Activated naive CD8-positive, alpha-beta T cell treated with anti-CD3 and anti-CD28 coated beads for 36 hours (primary cell): ENCODE data around the gene WIPI1. TPM values are rescaled to one million over a fixed set of nuclear protein-coding genes. Genes with fewer than 3 reads are reported as not detected.
A peak's percentile ranks its signal among the peaks of the same experiment; 100 is the strongest.

Experiments
- DNase-seq: peaks from one replicate; pipeline ENCODE4 v3.0.0; 2021
- H3K27ac Mint-ChIP-seq: one replicate; pipeline ENCODE4 v1.8.0; 2022; ENCODE audit warnings: mild to moderate bottlenecking, moderate library complexity, mixed read lengths
- H3K27me3 Mint-ChIP-seq: one replicate; pipeline ENCODE4 v1.8.0; 2022; ENCODE audit warnings: mild to moderate bottlenecking, mixed read lengths
- H3K36me3 Mint-ChIP-seq: one replicate; pipeline ENCODE4 v1.8.0; 2021; ENCODE audit warnings: mild to moderate bottlenecking, mixed read lengths
- H3K4me1 Mint-ChIP-seq: one replicate; pipeline ENCODE4 v1.8.0; 2021; ENCODE audit warnings: mixed read lengths
- H3K4me3 Mint-ChIP-seq: one replicate; pipeline ENCODE4 v1.8.0; 2022; ENCODE audit warnings: mild to moderate bottlenecking, moderate library complexity, mixed read lengths
- H3K9me3 Mint-ChIP-seq: one replicate; pipeline ENCODE4 v1.8.0; 2022; ENCODE audit warnings: mixed read lengths
- total RNA-seq, 2 experiments: library from RNA; stranded (reverse); gene quantifications; one replicate each; pipeline ENCODE4 v1.2.3, GENCODE V29; 2021

The WIPI1 gene
- total RNA-seq, 2 experiments from 2014 or later = 8.7 to 8.9 TPM

DNA sequence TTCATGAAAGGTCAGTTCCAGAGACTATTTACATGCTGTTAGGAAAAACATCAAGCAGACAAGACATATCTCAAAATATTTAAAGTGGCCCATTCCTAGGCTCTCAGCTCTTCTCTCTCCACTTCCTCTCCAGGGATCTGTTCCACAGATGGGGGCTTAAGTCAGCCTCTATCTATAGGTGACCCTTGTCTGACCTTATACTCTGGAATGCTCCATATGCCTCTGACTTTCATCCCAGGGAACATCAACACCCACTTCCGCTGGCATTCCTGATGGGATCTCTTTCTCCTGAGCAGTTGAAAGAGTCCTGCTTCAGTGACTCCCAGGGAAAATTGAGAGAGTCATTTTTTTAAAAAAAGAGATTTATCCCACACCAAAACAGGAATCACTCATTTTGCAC lies 11.5 kb upstream of the WIPI1 start:
- Mint-ChIP-seq H3K27me3 (peaks cover 6% of the 10 kb centered on the region), H3K9me3 (no peaks in the 10 kb centered on the region), H3K4me3 (no peak overlapping the region), H3K27ac (no peak overlapping the region), H3K4me1 (peaks cover 3% of the 10 kb centered on the region), H3K36me3 (no peaks in the 10 kb centered on the region)
- no peak for DNase-seq

DNA sequence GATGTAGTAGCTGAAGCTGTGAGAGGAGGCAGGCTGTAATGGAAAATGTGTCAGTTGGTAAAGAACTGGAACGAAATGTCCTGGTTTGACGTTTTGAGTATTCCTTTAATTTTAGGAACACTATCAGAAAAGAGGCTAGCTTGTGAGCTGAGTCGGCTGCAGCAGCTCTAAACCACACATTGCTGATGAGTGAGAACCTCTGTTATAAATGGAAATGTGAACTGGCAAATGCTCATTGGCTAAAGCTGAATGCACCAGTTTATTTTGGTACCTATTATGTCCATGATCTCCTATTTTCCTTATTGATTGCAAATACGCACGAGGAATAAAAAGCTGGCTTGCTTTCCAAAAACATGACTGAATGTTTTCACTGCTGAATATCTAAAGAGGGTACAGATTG lies 11.0 kb upstream of the WIPI1 start:
- Mint-ChIP-seq H3K36me3 (no peaks in the 10 kb centered on the region), H3K27me3 (peaks cover 6% of the 10 kb centered on the region), H3K4me3 (no peak overlapping the region), H3K4me1 (peaks cover 5% of the 10 kb centered on the region), H3K9me3 (no peaks in the 10 kb centered on the region), H3K27ac (no peak overlapping the region)
- no peak for DNase-seq

DNA sequence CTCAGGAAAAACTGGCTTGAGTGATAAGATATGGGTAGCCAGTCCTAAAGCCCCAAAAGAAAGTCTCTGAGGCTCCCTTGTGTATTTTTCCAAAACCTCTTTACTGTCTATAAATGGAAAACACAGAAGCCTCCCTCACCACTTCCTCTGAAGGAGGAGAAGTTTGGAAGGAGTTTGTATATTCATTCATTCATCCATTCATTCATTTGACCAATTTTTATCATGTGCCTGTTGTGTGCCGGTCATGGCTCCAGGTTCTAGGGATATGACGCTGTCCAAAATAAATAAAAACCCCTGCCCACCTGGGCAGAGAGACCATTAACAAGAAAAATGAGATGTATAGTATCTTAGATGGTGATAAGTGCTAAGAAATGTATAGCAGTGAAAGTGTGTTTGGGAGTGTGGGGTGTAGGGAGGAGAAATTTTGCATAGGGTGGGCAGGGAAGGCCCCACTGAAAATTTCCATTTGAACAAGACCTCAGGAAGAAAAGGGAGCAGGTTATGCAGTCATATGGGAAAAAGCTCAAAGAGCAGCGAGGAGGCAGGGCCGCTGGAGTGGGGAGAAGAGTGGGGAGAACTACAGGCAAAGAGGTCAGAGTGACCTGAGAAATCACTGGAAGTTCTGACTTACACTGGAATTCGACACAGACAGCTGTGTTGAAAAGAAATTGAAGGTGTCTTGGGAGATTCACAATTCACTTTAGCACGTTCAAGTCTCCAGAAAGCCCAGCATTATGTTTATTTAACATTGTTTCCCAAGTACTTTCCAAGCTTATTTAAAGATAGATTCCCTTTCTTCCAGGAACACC lies 6.1 kb upstream of the WIPI1 start:
- peaks cover 43% of the 10 kb centered on the region for H3K4me1 Mint-ChIP-seq
- H3K27ac Mint-ChIP-seq = no peak overlapping the region
- no peaks in the 10 kb centered on the region for H3K9me3 Mint-ChIP-seq
- H3K27me3 Mint-ChIP-seq = no peaks in the 10 kb centered on the region
- H3K36me3 Mint-ChIP-seq = no peaks in the 10 kb centered on the region
- DNase-seq = no peak
- no peak overlapping the region for H3K4me3 Mint-ChIP-seq

DNA sequence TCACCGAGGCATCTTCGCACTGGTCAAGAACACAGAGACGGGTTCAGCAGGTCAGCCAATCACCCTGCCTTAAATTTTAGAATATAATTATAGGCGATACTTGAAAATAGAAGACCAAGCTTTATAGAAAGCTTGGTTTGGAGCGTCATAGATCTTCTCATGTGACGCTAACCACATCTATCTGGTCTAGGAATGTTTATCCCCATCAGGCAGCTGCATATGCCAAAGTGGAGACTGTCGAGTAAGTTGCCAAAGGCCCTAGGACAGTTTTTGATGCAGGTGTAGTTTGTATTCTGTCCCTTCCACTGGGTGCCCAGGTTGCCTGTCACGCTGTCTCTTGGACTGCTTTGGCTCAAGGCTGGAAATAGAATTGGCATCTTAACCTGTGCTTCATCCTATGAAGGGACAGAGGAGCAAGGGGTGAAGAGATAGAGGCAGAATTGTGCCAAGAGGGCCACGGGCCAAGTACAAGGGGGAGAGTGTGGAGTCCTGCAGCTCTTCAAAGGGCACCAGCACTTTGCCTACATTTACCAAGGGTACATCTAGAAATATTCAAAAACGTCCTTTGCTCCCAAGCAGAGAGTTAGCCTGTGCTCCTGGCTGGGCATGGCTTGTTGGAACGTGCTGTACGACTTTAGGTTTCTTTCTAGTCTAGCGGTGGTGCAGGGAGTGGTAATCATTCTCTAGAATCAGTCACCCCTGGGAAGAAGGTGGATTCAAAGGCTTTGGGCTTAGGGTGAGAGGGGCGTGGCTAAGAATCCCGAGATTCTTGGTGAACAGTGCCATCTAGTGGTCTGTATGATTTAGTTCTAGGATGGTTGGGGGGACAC lies 5.3 kb upstream of the WIPI1 start:
- H3K4me1 Mint-ChIP-seq = peaks cover 49% of the 10 kb centered on the region
- no peaks in the 10 kb centered on the region for H3K9me3 Mint-ChIP-seq
- peak overlapping the region; percentile 92 for H3K27ac Mint-ChIP-seq
- DNase-seq = peak; percentile 65
- no peak overlapping the region for H3K4me3 Mint-ChIP-seq
- peaks cover 4% of the 10 kb centered on the region for H3K27me3 Mint-ChIP-seq
- no peaks in the 10 kb centered on the region for H3K36me3 Mint-ChIP-seq

DNA sequence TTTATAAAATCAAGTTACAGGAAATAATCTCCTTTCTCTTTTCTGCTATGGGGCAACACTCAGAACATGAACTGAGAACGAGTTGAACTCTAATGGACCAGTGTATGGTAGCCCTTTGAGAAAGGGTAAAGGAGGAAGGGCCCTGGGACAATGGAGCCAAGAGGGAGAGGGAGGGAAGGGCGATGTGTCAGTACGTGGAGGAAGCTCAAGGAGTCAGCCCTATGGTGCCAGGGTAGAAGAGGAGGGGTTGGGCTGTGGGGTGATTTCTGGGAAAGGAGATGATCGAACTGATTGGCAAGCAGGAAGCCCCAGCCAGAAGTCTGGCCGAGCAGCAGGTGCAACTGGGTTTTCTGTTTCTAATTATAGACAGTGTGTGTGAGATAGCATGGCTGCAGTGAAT lies 4.3 kb upstream of the WIPI1 start:
- peak overlapping the region; percentile 47 for H3K4me3 Mint-ChIP-seq
- peaks cover 51% of the 10 kb centered on the region for H3K4me1 Mint-ChIP-seq
- peaks cover 4% of the 10 kb centered on the region for H3K27me3 Mint-ChIP-seq
- peak; percentile 33 for DNase-seq
- no peaks in the 10 kb centered on the region for H3K36me3 Mint-ChIP-seq
- H3K9me3 Mint-ChIP-seq = no peaks in the 10 kb centered on the region
- peak overlapping the region; percentile 92 for H3K27ac Mint-ChIP-seq

DNA sequence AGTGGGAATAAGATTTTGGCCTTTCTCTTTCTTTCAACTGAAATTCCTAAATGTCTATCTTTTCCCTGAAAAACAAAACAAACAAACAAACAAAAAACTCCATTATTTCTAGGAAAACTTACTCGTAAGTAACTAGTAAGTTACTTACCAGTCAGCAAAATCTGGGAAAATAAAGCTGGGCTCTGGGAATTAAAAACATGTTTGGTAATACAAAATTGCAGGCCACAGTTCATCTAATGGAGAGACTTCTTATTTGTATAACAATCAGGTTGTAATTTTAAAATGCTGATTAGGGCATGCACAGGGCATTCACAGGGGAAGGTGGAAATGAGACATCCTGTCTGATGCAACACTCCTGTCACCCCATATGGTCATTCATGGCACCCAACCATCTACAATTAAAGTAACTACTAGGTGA lies 3.8 kb upstream of the WIPI1 start:
- Mint-ChIP-seq H3K4me1 (peaks cover 55% of the 10 kb centered on the region), H3K9me3 (no peaks in the 10 kb centered on the region), H3K27ac (peak overlapping the region; percentile 92), H3K36me3 (no peaks in the 10 kb centered on the region), H3K4me3 (peak overlapping the region; percentile 45), H3K27me3 (peaks cover 8% of the 10 kb centered on the region)
- no peak for DNase-seq

DNA sequence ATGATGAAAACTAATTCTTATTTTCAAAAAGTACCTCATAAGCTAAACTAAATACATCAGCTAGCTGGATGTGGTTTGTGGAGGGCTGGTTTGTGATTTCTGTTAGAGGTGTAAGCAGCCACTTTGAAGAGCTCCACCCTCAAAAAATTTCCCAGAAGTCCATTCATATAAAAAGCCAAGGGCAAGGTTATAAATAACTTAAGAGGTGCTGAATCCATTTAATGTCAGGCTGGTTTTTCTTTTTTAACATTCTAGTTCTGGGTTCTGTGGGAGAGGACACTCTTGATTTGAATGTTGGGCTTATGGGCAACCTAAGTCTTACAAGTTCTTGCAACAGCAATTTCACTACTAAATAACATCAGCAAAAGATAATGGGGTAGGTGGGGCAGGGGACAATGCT lies 3.4 kb upstream of the WIPI1 start:
- peaks cover 12% of the 10 kb centered on the region for H3K27me3 Mint-ChIP-seq
- peaks cover 53% of the 10 kb centered on the region for H3K4me1 Mint-ChIP-seq
- peak overlapping the region; percentile 92 for H3K27ac Mint-ChIP-seq
- no peaks in the 10 kb centered on the region for H3K36me3 Mint-ChIP-seq
- no peak for DNase-seq
- peak overlapping the region; percentile 45 for H3K4me3 Mint-ChIP-seq
- no peaks in the 10 kb centered on the region for H3K9me3 Mint-ChIP-seq

DNA sequence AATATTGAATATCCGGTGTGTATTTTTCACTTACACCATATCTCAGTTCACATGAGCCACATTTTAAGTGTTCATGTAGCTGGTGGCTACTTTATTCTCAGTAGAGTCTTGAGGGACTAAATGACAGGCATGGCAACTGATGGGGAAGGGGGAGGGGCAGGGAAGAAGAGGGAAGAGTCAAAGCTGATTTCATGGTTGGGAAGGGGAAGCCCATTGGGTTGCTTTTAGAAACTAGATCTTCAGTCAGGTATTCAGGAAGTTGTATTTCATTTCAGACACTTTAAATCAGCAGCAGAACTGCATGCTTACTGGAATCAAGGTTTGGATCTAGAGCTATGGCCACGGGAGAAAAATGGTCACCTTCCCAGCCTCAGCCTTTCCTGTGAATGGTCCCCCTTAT lies 2.9 kb upstream of the WIPI1 start:
- Mint-ChIP-seq H3K27ac (peak overlapping the region; percentile 92), H3K4me1 (peaks cover 51% of the 10 kb centered on the region), H3K4me3 (peak overlapping the region; percentile 45), H3K36me3 (no peaks in the 10 kb centered on the region), H3K27me3 (peaks cover 13% of the 10 kb centered on the region), H3K9me3 (no peaks in the 10 kb centered on the region)
- DNase-seq = no peak

DNA sequence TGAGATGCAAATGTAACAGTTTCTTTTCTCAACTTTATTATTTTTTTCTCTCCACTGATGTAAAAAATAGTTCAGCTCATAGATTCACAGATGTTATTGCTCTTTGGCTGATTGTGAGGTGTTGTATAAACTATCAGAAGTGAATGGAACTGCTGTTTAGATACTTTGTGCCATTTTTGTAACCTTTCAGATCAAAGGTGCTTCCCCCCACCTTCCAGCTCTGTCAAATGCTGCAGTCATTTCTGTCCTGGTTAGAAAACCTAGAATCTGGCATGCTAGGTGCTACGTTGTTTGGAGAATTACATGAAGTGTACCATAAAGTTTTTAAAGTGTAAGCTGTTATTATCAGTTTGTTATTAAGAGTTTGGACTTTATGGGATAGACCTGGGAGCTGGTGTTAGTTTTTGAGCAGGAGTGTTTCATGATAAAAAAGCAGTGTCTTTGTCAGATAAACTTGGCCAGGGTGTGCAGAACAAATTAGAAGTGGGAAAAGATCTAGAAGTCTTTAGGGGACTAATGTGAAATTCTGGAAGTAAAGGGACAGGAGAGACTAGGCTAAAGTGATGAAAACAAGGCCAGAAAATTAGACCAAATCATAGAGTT lies 1.8 kb upstream of the WIPI1 start:
- Mint-ChIP-seq H3K27ac (peak overlapping the region; percentile 52), H3K27me3 (peaks cover 13% of the 10 kb centered on the region), H3K4me1 (peaks cover 51% of the 10 kb centered on the region), H3K4me3 (peak overlapping the region; percentile 15), H3K36me3 (no peaks in the 10 kb centered on the region), H3K9me3 (no peaks in the 10 kb centered on the region)
- no peak for DNase-seq

DNA sequence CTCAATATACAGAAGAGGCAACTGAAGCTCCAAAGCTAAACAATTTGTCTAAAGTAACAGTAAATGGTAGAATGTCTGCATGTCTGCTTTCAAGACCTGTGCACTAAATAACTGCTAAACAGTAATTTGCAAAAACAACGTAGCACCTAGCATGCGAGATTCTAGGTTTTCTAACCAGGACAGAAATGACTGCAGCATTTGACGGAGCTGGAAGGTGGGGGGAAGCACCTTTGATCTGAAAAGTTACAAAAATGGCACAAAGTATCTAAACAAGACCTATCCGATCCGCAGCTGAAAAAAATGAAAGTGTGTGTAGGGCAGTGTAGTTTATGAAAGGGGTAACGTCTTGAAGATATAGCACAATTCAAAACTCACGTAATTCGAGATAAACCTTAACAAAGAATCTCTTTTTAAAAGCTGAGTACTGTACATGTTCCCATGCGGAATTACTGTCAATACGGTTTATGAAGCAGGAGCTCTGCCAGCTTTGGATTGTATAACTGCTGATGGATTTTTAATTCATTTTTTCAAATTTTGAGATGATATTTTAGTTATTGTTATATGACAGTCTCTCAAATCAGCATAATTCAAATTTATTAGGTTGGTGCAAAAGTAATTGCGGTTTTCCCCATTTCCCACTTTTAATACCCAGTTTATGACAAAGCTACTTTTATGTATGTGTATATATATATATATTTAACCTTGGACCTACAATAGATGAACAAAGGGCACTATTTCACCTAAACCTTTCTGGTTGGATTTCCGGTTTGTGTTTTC lies 1.2 kb upstream of the WIPI1 start:
- DNase-seq = no peak
- H3K27ac Mint-ChIP-seq = peak overlapping the region; percentile 75
- peak overlapping the region; percentile 74 for H3K4me3 Mint-ChIP-seq
- H3K27me3 Mint-ChIP-seq = peaks cover 13% of the 10 kb centered on the region
- H3K36me3 Mint-ChIP-seq = no peaks in the 10 kb centered on the region
- H3K4me1 Mint-ChIP-seq = peaks cover 50% of the 10 kb centered on the region
- no peaks in the 10 kb centered on the region for H3K9me3 Mint-ChIP-seq

DNA sequence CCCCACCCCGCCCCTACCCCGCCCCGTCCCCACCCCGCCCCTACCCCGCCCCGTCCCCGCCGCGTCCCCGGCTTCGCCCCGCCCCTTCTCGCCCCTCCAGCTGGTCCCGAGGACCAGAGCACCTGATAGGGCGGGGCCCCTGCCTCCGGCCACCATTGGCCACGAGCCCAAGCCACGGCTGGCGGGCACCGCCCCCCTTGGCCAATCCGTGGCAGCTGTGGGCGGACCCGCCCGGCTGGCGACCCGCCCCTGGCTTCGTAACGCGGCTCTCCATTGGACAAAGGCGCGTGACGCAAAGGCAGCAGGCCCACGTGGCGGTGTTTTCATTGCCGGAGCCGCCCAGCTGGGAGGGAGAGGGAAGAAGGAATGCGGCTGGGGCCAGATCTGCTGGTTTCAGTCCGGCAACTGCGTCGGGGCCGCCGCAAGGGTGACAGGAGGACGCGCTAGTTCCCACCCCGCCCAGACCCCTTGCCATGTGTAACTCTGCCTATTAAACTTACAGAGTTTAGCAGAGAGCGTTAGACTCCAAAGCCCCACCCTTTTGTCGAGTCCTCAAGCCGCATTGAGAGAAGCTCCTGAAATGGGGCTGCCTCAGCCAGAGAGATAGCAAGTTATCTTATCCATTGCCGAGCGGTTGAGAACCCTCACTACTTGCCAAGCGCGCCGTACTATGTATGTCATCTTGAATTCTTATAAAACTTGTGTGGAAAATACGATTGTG lies 403 bp upstream of the WIPI1 start:
- Mint-ChIP-seq H3K27ac (peak overlapping the region; percentile 75), H3K27me3 (peaks cover 13% of the 10 kb centered on the region), H3K4me1 (peaks cover 46% of the 10 kb centered on the region), H3K4me3 (peak overlapping the region; percentile 74), H3K36me3 (no peaks in the 10 kb centered on the region), H3K9me3 (no peaks in the 10 kb centered on the region)
- peak; percentile 99 for DNase-seq

DNA sequence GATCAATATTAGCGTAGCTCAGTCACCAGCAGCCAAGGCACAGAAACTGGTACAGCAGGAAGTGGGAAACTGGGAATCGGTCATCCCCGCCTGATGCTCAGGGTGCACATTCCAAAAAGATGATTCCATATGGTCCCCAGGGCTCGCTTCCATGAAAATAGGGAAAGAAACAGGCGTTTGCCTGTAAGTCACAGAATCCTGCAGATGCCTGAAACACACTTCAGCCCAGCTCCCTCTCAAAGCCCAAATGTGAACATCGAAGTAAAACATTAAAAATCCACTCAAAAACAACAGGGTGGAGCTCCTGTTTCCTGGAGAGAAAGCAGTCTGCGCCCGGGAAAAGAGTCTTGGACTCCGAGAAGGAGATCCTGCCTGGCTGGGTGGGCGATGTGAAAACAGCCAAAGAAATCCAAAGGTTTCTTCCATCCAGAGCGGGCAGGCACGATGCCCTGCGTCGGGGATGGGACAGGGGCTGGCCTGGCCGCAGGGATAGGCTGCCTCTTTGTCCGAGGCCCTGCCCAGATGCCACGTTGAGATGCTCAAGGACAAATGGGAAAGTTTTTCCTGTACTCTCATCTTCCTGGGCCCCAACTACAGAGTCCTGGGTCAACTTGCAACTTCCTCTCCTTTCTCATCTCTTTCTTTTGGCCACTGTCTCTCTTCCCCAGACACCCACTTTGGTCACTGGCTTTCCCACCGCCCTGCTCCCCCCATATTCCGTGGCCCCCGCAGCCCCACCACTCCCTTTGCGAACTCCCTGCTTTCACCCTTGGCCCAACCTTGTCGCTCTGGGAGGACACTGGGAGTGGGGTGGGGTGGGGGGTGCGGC lies 743 bp downstream of the WIPI1 start:
- Mint-ChIP-seq H3K27me3 (peaks cover 13% of the 10 kb centered on the region), H3K9me3 (no peaks in the 10 kb centered on the region), H3K4me3 (peak overlapping the region; percentile 81), H3K36me3 (no peaks in the 10 kb centered on the region), H3K4me1 (peaks cover 35% of the 10 kb centered on the region), H3K27ac (peak overlapping the region; percentile 44)
- no peak for DNase-seq

DNA sequence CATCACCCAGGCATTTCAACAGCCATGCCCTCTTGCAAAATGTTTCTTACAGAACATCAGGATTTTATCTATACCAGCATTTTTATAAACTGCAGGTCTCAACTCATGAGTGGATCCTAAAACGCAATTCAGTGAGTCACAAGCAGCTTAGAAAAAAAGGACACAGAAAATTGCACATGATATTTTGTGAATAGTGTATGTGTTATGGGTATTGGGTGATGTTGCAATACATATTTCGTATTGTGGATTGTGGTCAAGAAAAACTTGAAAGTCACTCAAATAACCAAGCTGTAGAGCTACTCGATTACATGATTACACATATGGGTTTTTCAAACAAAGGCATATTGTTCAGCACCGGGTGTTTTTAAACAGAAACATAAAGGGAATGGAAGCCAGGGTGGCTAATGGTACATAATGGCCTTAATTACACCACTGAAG lies 1.4 kb downstream of the WIPI1 start:
- no peak for DNase-seq
- Mint-ChIP-seq H3K4me3 (peak overlapping the region; percentile 81), H3K27me3 (peaks cover 13% of the 10 kb centered on the region), H3K4me1 (peaks cover 29% of the 10 kb centered on the region), H3K9me3 (no peaks in the 10 kb centered on the region), H3K27ac (no peak overlapping the region), H3K36me3 (no peaks in the 10 kb centered on the region)
